Osteoblast (primary cell): Measurements from ENCODE around the gene SMCO2. TPM values are rescaled to one million over a fixed set of nuclear protein-coding genes. Genes with fewer than 3 reads are reported as not detected.

ENCODE experiments used
- DNase-seq: peaks from one replicate; pipeline ENCODE4 v3.0.0; 2011; ENCODE audit warnings: low spot score, mixed read lengths; ENCODE audit not compliant: insufficient read length; ENCODE audit errors: missing footprints
- H2AFZ ChIP-seq: 2 replicates; pipeline ENCODE4 v1.6.0; 2011; ENCODE audit warnings: mild to moderate bottlenecking, low read length
- H3K27ac ChIP-seq: 2 replicates; pipeline ENCODE4 v1.5.1; 2011; ENCODE audit warnings: mild to moderate bottlenecking, low read depth, low read length, moderate library complexity
- H3K27me3 ChIP-seq: 2 replicates; pipeline ENCODE4 v1.6.0; 2012; ENCODE audit warnings: mild to moderate bottlenecking, control low read depth, inconsistent platforms, low read length, moderate library complexity; ENCODE audit not compliant: insufficient read depth
- H3K36me3 ChIP-seq: 2 replicates; pipeline ENCODE4 v1.5.1; 2011; ENCODE audit warnings: mild to moderate bottlenecking, low read length, control low read depth, moderate library complexity; ENCODE audit not compliant: insufficient read depth
- H3K4me1 ChIP-seq: 2 replicates; pipeline ENCODE4 v1.5.1; 2011; ENCODE audit warnings: mild to moderate bottlenecking, low read length, control low read depth, moderate library complexity; ENCODE audit not compliant: insufficient read depth
- H3K4me2 ChIP-seq: 2 replicates; pipeline ENCODE4 v1.6.0; 2011; ENCODE audit warnings: mild to moderate bottlenecking, low read length; ENCODE audit not compliant: insufficient read depth
- H3K4me3 ChIP-seq: fragments of 200-600 bp; sonication (generic); 3 replicates; pipeline ENCODE4 v1.5.1; 2012; ENCODE audit warnings: mild to moderate bottlenecking, low read length, inconsistent platforms; ENCODE audit not compliant: insufficient read depth
- H3K79me2 ChIP-seq: 2 replicates; pipeline ENCODE4 v1.6.0; 2012; ENCODE audit warnings: mild to moderate bottlenecking, low read length, control low read depth, inconsistent platforms; ENCODE audit not compliant: insufficient read depth
- H3K9me3 ChIP-seq: 2 replicates; pipeline ENCODE4 v1.5.1; 2011; ENCODE audit warnings: low read depth, low read length, control low read depth
- H4K20me1 ChIP-seq: 2 replicates; pipeline ENCODE4 v1.6.0; 2012; ENCODE audit warnings: mild to moderate bottlenecking, low read length, control low read depth; ENCODE audit not compliant: insufficient read depth
- CTCF ChIP-seq: IDR thresholded peaks from 2 replicates; pipeline ENCODE4 v1.5.1; 2011; ENCODE audit warnings: mild to moderate bottlenecking, low read depth, low read length, moderate library complexity; ENCODE audit errors: extremely low read depth
- total RNA-seq: library from RNA; depleted of rRNA; stranded (reverse); fragments of >200 nt; gene quantifications from 2 replicates; pipeline ENCODE4 v1.2.3, GENCODE V29; 2012

The SMCO2 gene
- total RNA-seq, 1 donor: 0.72 TPM

- Histone ChIP-seq H3K4me3 (no peak overlapping the region), H3K27ac (no peak overlapping the region), H4K20me1 (no peaks in the 10 kb centered on the region), H3K4me1 (peaks cover 4% of the 10 kb centered on the region), H3K79me2 (no peaks in the 10 kb centered on the region), H3K9me3 (no peaks in the 10 kb centered on the region), H3K36me3 (no peaks in the 10 kb centered on the region), H3K4me2 (no peak overlapping the region), H2AFZ (no peak overlapping the region), H3K27me3 (no peaks in the 10 kb centered on the region)
- TF ChIP-seq CTCF: no peak
- no peak for DNase-seq
These were observed 52.8 kb downstream of the SMCO2 start for GRCh38 chr12:27499377-27499776.

GRCh38 chr12:27500546-27500945, 54.0 kb downstream of the SMCO2 start:
- H4K20me1 ChIP-seq: no peaks in the 10 kb centered on the region
- no peaks in the 10 kb centered on the region for H3K9me3 ChIP-seq
- H2AFZ ChIP-seq: no peak overlapping the region
- H3K4me3 ChIP-seq: no peak overlapping the region
- no peaks in the 10 kb centered on the region for H3K27me3 ChIP-seq
- DNase-seq: no peak
- peaks cover 16% of the 10 kb centered on the region for H3K4me1 ChIP-seq
- no peak overlapping the region for H3K4me2 ChIP-seq
- no peak overlapping the region for H3K27ac ChIP-seq
- no peak for TF ChIP-seq CTCF
- no peaks in the 10 kb centered on the region for H3K36me3 ChIP-seq
- no peaks in the 10 kb centered on the region for H3K79me2 ChIP-seq

DNA sequence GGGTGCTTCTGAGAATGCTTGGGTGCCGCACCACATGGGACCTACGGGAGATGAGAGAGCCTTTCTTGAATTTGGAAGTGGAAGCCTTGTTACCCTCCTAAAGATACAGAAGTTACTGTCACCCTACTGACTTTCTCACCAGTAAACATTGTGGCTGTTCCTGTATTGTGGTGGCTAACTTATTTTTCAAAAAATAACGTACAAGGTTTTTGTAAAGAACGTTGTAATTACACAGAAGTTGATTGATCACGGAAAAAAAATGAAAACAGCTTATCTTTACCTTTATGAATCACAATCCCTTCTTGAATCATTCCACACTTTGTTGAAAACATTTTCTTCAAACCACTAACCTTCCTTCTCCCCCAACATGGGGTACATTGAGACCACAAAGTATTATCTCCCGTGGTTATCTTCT, 55.5 kb downstream of the SMCO2 start:
- H3K4me1 ChIP-seq: peaks cover 20% of the 10 kb centered on the region
- no peaks in the 10 kb centered on the region for H3K27me3 ChIP-seq
- H3K36me3 ChIP-seq: no peaks in the 10 kb centered on the region
- no peaks in the 10 kb centered on the region for H3K79me2 ChIP-seq
- H2AFZ ChIP-seq: no peak overlapping the region
- H3K9me3 ChIP-seq: no peaks in the 10 kb centered on the region
- H3K27ac ChIP-seq: no peak overlapping the region
- no peak for TF ChIP-seq CTCF
- H4K20me1 ChIP-seq: no peaks in the 10 kb centered on the region
- H3K4me3 ChIP-seq: no peak overlapping the region
- H3K4me2 ChIP-seq: no peak overlapping the region
- DNase-seq: no peak

DNA sequence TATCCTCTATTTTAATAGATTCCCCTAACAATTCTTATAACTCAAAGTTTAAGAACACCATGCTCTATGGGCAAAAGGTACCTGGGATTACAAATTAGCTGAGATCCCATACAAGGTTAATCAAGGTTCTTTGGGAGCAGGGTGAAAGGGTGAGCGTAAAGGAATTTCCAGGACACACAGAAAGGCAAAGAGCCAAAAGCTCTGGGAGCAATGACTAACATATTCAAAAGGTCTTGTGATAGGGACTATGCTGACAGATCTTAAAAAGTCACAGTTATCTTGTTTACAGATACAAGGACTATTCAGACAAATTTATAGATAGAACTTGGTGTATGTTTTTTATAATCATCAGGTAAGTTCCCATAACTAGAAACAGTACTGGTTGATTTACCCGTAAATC, 58.0 kb downstream of the SMCO2 start:
- Histone ChIP-seq H3K79me2 (no peaks in the 10 kb centered on the region), H4K20me1 (no peaks in the 10 kb centered on the region), H3K27me3 (no peaks in the 10 kb centered on the region), H3K9me3 (no peaks in the 10 kb centered on the region), H3K4me3 (no peak overlapping the region), H3K36me3 (no peaks in the 10 kb centered on the region), H2AFZ (no peak overlapping the region), H3K4me1 (peaks cover 20% of the 10 kb centered on the region), H3K27ac (peak overlapping the region; percentile 85), H3K4me2 (peak overlapping the region; percentile 58)
- no peak for DNase-seq
- TF ChIP-seq CTCF: no peak
